Activated T-helper 1 cell treated with Interleukin-2 at 50 U/mL for 16 hours (primary cell): ENCODE results near the gene PHACTR1.

ENCODE experiments used
- DNase-seq: peaks from one replicate; pipeline ENCODE4 v3.0.0-alpha.2; 2020; ENCODE audit warnings: low read depth

The PHACTR1 gene

GRCh38 chr6:13032566-13032965 lies 316.0 kb downstream of the PHACTR1 start:
- DNase-seq, result no peak

- DNase-seq, result no peak
Observed at GRCh38 chr6:13033145-13033544, 316.6 kb downstream of the PHACTR1 start.

- DNase-seq, result no peak
Observed at GRCh38 chr6:13034316-13034715, 317.7 kb downstream of the PHACTR1 start.

DNA sequence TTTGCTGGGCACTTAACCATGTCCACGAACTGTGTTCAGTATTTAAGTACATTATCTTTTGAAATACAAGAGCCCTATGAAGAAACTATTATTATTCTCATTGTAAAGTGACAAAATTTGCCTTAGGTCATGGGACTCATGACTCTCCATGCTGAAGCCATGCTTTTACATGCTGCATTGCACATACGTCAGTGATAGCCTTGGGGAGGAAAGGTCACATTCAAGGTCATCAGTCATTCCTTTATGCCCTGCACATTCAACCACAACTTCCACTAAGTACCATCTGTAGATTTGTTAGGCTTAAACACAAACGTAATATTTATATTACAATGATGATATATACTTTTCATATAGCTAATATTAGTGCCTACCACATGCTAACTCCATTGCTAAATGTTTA lies 319.0 kb downstream of the PHACTR1 start:
- no peak for DNase-seq

DNA sequence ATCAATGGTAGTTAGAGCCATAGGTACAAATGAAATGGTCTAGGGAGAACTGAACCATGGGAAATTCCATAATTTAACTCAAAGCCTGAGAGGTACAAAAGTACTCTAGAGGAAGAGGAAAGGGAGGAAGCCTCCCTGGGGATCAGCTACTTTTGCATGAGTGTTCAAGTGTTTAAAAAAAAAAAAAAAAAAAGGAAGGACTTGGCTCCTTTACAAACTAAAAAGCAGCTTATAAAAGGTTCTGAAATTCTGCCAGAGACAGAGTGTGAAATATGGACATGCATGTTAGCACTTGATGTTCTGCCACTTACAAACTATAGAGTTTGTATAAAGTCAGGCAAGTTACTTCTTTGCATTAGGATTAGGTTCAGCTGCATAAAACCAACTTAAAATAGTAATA lies 321.7 kb downstream of the PHACTR1 start:
- DNase-seq, result no peak

DNA sequence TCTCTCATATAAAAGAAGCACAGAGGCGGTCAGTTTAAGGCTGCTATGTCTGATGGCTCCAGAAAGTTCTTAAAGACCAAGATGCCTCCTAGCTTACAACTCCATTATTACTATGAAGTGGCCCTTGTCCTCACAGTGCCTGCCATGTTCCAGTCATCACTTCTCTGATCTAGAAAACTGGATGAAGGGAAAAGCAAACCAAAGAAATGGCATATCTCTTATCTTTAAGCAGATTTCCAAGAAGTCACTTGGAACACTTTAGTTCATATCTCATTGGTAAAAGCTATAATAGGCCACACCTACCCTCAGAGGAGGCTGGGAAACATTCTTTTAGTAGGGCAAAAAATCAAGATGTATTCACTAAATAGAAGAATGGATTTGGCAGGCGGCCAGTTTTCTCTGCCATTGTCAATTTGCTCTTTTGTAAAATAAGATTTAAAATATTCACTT lies 322.2 kb downstream of the PHACTR1 start:
- DNase-seq, result no peak

DNA sequence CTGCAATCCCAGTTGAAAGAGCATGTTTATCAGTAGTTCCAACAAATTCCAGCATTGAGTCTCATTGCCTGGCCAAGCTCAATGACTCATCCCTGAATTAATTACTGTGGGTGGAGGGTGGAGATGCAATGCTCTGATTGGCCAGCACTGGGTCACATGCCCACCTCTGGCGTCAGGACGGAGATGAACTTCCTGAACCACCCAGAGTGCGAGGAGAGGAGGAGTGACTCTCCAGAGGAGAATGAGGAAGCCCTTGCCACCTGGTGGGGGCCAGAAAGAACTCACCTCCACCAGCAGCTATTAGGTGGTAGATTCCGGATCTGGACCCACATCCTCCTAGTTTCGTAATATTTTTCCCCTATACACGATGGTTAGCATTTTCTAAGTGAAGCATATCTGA lies 327.8 kb downstream of the PHACTR1 start:
- no peak for DNase-seq

GRCh38 chr6:13044896-13045295 lies 328.3 kb downstream of the PHACTR1 start:
- no peak for DNase-seq

DNA sequence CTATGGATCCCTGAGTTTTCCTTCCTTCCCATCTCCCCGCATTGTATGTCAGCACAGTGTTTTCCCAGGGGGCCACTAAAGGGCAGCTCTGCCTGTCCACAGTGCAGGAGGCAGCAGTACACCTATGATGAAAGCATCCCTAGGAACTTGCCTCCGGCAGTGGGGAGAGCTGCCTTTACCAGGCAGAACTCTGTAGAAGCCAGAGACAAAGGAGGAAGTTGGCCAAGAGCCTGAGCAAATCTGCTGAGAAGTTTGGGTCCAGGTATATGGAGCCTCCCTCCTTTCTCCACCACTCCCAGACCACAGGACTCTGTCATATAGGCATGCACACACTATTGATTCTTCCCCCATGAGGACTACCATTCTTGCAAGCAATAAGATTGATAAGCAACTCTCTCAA lies 329.1 kb downstream of the PHACTR1 start:
- no peak for DNase-seq

DNA sequence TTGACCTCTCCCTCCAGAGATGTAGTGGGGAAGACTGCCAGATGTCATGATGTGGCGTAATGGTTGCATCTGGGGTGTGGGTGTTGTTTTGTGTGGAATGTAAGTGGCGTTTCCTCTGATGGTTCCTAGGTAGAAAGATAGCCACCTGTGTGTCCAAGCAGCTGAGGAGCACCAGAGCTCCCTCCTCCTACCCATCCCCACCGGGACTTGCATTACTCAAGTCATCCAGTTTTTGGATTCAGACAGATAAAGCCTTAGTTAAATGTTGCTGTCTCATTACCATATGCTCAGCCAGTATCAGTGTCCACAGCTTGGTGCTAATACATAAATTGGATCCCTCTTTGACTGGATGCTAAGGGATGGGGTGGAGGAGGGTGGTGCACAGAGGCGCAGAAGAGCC lies 329.5 kb downstream of the PHACTR1 start:
- no peak for DNase-seq

DNA sequence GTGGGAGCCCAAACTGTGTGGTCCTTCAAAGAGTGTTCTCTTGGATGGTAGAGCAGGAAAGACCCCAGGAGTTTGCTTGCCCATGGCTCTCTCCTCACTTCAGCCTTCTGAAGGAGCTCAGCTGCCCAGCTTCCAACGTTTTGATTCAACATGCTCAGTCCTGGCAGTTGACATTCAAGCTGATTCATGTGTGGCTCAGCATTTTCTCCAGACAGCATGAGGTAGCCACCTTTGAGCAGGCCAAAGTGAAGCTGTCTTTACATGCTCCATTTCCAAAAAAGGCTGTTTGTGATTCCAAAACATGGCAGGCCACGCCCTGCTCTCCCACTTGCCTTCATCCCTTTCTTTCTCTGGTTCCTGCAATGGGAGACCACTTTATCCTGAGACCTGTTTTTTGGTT lies 331.5 kb downstream of the PHACTR1 start:
- DNase-seq, result no peak

DNA sequence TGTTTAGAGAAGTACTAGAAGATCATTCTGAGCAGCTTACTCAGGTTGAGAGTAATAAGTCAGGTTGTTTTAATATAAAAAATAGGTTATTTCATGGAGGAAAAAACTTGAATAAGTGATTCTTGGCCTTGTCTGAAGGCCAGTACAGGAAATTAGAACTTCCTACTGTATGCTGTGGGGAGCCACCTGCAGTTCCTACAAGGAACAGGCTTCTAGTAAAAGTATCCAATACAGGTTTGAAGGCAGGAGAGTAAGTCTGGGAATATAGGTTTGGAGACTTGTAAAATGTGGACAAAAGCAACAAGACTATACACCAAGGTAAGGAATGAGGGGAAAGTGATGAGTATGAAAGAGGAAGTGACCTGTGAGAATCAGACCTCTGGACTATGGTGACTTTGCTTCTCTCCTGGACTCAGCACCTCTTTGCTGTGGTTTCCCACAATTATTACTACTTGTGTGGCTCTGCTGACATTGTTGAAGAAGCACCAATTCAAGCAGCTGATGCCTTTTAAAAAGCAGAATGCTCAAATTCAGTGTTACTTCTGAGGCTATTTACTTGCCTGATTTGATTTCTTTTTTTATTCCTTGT lies 333.2 kb downstream of the PHACTR1 start:
- DNase-seq, result no peak

GRCh38 chr6:13053006-13053461 lies 336.5 kb downstream of the PHACTR1 start:
- no peak for DNase-seq

DNA sequence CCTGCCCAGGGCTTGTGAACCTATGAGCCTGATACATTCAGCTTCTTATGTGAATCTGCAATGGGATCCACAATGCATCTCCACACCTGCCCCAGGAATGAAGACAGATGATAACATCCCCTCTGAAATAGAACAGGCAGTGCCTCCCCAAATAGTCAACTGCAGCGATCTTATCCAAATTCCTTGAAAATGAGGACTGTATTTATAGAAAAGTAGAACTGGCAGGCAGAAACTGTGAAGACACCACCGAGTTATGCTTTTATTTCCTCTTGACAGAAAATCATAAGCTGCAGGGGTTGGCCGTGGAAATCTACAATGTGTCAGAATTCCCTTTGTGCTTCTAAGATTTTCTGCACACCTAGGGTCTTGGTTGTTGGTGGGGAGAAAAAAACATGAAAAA lies 341.5 kb downstream of the PHACTR1 start:
- DNase-seq, result no peak

- no peak for DNase-seq
Observed at GRCh38 chr6:13059026-13059425, 342.5 kb downstream of the PHACTR1 start.

DNA sequence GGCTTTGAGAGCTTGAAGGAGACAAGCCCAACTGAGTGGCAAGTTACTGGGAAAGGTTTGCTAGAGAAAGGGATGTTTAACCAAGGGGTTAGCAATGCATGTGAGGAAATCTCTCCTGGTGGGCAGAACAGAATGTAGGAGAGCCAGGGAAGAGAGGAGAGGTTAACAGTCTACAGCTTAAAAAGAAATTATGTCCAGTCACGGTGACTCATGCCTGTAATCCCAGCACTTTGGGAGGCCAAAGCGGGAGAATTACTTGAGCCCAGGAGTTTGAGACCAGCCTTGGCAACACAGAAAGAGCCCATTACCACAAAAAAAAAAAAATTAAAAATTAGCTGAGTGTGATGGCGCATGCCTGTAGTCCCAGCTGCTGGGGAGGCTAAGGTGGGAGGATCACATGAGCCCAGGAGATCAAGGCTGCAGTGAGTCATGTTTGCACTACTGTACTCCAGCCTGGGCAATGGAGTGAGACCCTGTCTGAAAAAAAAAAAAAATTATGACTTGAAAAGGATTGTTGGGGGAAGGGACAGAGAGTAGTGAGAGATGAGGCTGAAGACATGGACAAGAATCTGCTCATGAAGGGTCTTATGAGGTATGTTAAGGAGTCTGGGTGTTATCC lies 346.8 kb downstream of the PHACTR1 start:
- DNase-seq, result no peak

DNA sequence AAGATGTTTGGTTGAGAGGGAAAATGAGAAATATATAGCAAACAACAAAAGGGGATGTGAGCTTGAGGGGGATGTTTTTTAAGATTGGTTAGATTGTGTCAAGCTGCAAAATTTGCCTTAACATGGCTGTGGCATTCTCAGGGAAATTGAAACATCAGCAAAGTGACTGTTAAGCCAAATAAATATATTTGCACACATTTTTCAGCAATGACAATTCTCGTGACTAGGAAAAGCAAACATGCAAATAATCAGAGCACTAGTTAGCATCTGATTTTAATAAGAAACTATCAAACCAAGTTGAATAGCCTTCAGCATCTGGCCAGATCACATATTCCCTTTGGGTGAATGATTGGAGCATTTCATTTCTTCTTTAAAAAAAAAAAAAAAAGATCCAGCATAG lies 349.0 kb downstream of the PHACTR1 start:
- no peak for DNase-seq

GRCh38 chr6:13066050-13066449 lies 349.5 kb downstream of the PHACTR1 start:
- DNase-seq, result no peak

GRCh38 chr6:13066820-13067219 lies 350.3 kb downstream of the PHACTR1 start:
- no peak for DNase-seq

- DNase-seq, result no peak
Observed at GRCh38 chr6:13068586-13069210, 352.1 kb downstream of the PHACTR1 start.

- DNase-seq, result no peak
Observed at GRCh38 chr6:13071550-13072345, 355.2 kb downstream of the PHACTR1 start.

- DNase-seq, result no peak
Observed at GRCh38 chr6:13072686-13073347, 356.2 kb downstream of the PHACTR1 start.
